GM20431 (cell line): ENCODE measurements around the gene NDRG2.
"Not testable (repeated sequence)": the region's sequence is repeated elsewhere in the genome, so short reads cannot be mapped to it uniquely, and the experiment has no call there.

ENCODE experiments used
- in situ Hi-C: fragments of 300-500 bp; cut with MseI, MboI; formaldehyde crosslinking; loops from one replicate; pipeline ENCODE4 v1.15.0; 2020; ENCODE audit warnings: low sequenced_read_pairs; ENCODE audit not compliant: unreplicated experiment

Gene NDRG2

DNA sequence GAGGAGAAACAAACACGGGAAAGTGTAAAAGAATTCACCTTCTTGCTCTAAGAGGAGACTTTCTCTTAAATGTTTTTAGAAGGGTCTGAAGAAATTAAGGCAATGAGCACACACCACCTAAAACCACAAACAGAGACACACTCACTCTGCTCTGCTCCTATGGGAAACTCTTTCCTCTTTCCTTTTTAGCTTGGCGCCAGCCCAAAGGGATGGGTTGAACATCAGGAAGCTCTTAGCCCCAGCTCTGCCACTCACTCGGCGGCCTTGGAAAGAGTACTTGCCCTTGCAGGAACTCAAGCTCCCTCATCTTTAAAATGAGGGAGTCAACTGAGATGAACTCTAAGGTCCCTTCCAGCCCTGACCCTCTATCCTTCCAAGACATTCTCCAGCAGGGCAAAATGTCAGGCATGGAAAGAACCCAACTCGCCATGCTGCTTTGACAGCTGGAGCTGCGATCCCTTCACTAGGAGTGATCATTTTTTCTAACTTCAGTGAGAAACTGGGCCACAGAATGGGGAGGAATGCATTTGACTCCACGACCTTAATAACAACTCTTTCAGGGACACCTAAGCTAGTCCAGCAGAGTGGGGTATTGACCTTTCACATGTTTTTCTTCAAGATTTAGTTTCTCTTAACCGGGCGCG lies 31.8 kb upstream of the NDRG2 start:
- in situ Hi-C loops = no loop called here

- in situ Hi-C loops = no loop called here
Measured at GRCh38 chr14:21055432-21056117, 30.7 kb upstream of the NDRG2 start.

GRCh38 chr14:21054768-21055145 lies 29.9 kb upstream of the NDRG2 start:
- in situ Hi-C loops = no loop called here

- in situ Hi-C loops = no loop called here
Measured at GRCh38 chr14:21054123-21054767, 29.4 kb upstream of the NDRG2 start.

GRCh38 chr14:21053184-21054122 lies 28.6 kb upstream of the NDRG2 start:
- in situ Hi-C loops = no loop called here

GRCh38 chr14:21050597-21050996 lies 25.7 kb upstream of the NDRG2 start:
- in situ Hi-C loops = no loop called here

GRCh38 chr14:21049271-21049673 lies 24.4 kb upstream of the NDRG2 start:
- in situ Hi-C loops = no loop called here

GRCh38 chr14:21048638-21049037 lies 23.8 kb upstream of the NDRG2 start:
- in situ Hi-C loops = no loop called here

- in situ Hi-C loops = no loop called here
Measured at GRCh38 chr14:21047378-21047781, 22.5 kb upstream of the NDRG2 start.

DNA sequence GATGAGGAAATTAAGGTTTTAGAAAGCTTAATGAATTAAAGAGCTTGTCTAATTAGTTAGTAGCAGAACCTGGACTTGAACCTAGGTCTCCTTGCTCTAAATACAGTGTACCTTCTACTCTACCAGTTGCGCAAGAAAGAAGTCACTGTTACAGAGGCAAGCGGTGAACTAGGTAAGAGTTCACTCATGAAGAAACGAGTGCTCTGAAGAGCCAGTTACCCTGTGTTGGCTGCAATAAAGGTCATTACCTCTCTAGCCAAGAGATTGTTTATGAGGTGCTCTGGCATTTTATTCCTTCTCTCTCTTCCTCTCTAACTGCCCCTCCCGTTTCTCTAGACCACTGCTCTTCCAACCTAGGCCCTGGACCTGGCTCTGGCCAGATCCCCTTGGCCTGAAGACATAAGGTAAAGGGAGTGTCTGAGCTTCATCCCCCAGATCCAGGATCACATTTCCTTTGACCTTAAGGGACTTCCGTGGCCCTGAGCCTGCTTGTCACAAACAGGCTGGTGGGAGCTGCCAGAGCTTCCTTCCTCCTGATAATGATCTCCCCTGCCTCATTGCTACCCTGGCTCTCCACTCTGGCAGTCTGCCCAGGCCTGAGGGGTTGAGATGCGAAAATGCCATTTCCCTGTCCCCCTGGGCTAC lies 19.2 kb upstream of the NDRG2 start:
- in situ Hi-C loops = no loop called here

GRCh38 chr14:21043387-21043973 lies 18.6 kb upstream of the NDRG2 start:
- in situ Hi-C loops = no loop called here

- in situ Hi-C loops = no loop called here
Measured at GRCh38 chr14:21042918-21043317, 18.1 kb upstream of the NDRG2 start.

GRCh38 chr14:21041676-21042433 lies 17.0 kb upstream of the NDRG2 start, which contains the start of gene RNASE7:
Gene RNASE7 (plus strand): TSS chr14:21042362. CDS start chr14:21042993, 631 bp downstream.
- in situ Hi-C loops = no loop called here

DNA sequence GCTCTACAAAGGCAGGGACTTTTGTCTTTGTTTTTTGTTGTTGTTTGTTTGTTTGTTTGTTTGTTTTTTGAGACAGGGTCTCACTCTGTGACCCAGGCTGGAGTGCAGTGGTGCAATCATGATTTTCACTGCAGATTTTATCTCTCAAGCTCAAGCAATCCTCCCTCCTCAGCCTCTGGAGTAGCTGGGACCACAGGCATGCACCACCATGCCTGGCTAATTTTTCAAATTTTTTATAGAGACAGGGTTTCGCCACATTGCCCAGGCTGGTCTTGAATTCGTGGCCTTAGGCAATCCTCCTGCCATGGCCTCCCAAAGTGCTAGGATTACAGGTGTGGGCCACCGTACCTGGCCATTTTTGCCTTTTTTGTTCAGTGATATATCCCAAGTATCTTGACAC lies 16.1 kb upstream of the NDRG2 start:
- in situ Hi-C loops = not testable (repeated sequence)

DNA sequence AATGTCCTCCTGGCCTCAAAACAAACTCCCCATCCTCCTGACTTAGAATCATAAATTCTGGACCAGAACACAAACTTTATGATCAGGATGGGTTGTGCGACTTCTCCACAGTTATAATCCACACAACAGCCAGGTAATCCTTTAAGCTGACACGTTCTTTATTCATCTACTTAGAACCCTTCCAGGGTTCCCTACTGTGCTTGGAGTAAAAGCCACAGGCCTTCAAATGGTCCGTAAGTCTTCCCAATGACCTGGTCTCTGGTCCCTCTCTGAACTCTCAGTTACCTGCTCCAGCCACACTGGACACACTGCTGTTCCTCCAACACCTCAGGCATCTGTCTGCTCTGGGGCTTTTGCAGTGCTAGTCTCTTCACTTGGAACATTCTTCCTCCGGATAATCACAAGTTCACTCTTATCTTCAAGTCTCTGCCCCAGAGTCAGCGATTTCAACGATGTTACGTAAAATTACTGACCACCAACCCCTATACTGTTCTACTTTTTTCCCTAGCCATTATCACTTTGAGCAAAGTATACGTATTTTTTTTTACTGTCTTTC lies 15.6 kb upstream of the NDRG2 start:
- in situ Hi-C loops = no loop called here

GRCh38 chr14:21039585-21040369 lies 14.9 kb upstream of the NDRG2 start:
- in situ Hi-C loops = no loop called here
